Esophagus muscularis mucosa (tissue), 4 donors: ENCODE data around the gene SCUBE2.

Experiments used
- CTCF ChIP-seq, 3 experiments: fragments of 200-600 bp in 2 of 3; fragments of 450-650 bp in 1 of 3; sonication (generic) in 2 of 3; IDR thresholded peaks; one replicate each; pipeline ENCODE4 v1.5.1; 2017 to 2019; ENCODE audit warnings: antibody characterized with exemption in 3 of 3, mild to moderate bottlenecking in 2 of 3, moderate library complexity in 1 of 3
- EP300 ChIP-seq: sonication (generic); formaldehyde crosslinking; IDR thresholded peaks from one replicate; pipeline ENCODE4 v1.6.1; 2017; ENCODE audit warnings: antibody characterized with exemption
- POLR2A ChIP-seq: fragments of 450-650 bp; IDR thresholded peaks from one replicate; pipeline ENCODE4 v1.6.1; 2017; ENCODE audit warnings: antibody characterized with exemption, moderate library complexity, mild to moderate bottlenecking, low read depth
- POLR2AphosphoS5 ChIP-seq, 2 donors: sonication (generic); formaldehyde crosslinking; IDR thresholded peaks; one replicate each; pipeline ENCODE4 v1.6.1; 2017; ENCODE audit warnings: antibody characterized with exemption in 2 of 2

- no peak for TF ChIP-seq CTCF (IDR thresholded peaks at IDR 0.05)
- no peak for TF ChIP-seq POLR2A
- no peak for TF ChIP-seq POLR2AphosphoS5 (IDR thresholded peaks at IDR 0.05)
- no peak for TF ChIP-seq EP300
Measured at GRCh38 chr11:9069862-9070470, 21.4 kb downstream of the SCUBE2 start.
